Transverse colon (tissue), 4 donors: ENCODE results near the gene IFTAP.

Experiments used
- EP300 ChIP-seq: sonication (generic); formaldehyde crosslinking; IDR thresholded peaks from one replicate; pipeline ENCODE4 v1.6.1; 2017; ENCODE audit warnings: antibody characterized with exemption, low read depth
- POLR2AphosphoS5 ChIP-seq, 3 donors: sonication (generic); formaldehyde crosslinking; IDR thresholded peaks; one replicate each; pipeline ENCODE4 v1.6.1; 2016; ENCODE audit warnings: antibody characterized with exemption in 3 of 3
- TF ChIP-seq, protein P1 (sequence below), 5 experiments: fragments of 200-600 bp in 3 of 5; fragments of 450-650 bp in 2 of 5; sonication (generic) in 3 of 5; IDR thresholded peaks; 1 replicate in 2 of 5; 2 replicates in 3 of 5; pipeline ENCODE4 v1.5.1; 2016 to 2017; ENCODE audit warnings: antibody characterized with exemption in 5 of 5, inconsistent platforms in 3 of 5, mild to moderate bottlenecking in 2 of 5, moderate library complexity in 1 of 5

DNA sequence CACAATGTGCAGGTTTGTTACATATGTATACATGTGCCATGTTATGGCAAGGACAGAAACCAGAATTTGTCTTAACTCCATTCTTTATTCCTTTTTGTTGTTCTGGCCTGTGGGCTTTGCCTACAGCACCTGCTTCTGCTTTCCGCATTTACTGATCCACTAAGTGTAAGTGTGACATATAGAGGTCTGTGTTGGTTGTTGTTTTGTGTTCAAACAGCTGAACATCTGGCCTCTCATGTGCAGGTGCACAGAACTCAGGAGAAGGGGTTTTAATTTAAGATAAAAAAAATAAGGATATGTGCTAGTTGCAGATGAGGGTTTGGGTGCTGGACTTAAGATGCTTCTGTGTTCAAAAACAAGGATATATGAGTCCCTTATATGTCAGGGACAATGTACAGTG lies 89.5 kb downstream of the IFTAP start:
- TF ChIP-seq, protein P1, sequence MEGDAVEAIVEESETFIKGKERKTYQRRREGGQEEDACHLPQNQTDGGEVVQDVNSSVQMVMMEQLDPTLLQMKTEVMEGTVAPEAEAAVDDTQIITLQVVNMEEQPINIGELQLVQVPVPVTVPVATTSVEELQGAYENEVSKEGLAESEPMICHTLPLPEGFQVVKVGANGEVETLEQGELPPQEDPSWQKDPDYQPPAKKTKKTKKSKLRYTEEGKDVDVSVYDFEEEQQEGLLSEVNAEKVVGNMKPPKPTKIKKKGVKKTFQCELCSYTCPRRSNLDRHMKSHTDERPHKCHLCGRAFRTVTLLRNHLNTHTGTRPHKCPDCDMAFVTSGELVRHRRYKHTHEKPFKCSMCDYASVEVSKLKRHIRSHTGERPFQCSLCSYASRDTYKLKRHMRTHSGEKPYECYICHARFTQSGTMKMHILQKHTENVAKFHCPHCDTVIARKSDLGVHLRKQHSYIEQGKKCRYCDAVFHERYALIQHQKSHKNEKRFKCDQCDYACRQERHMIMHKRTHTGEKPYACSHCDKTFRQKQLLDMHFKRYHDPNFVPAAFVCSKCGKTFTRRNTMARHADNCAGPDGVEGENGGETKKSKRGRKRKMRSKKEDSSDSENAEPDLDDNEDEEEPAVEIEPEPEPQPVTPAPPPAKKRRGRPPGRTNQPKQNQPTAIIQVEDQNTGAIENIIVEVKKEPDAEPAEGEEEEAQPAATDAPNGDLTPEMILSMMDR (IDR thresholded peaks at IDR 0.05): no peak
- TF ChIP-seq POLR2AphosphoS5 (IDR thresholded peaks at IDR 0.05): no peak
- TF ChIP-seq EP300: no peak
